GM19455 (cell line): ENCODE measurements around the gene PSME1.

Experiments
- ATAC-seq: cut with Tn5 transposase; IDR thresholded peaks from one replicate; pipeline ENCODE4 v1.9.1; 2021; ENCODE audit not compliant: unreplicated experiment

The PSME1 gene

GRCh38 chr14:24145690-24146452, 9.9 kb downstream of the PSME1 start:
- no peak for ATAC-seq

- peak; percentile 62 for ATAC-seq
Observed at GRCh38 chr14:24146453-24146977, 10.5 kb downstream of the PSME1 start, which contains the start of gene PSME2. TSS of gene PSME2 (minus strand) at chr14:24146610. CDS start at chr14:24146581, 29 bp downstream.

DNA sequence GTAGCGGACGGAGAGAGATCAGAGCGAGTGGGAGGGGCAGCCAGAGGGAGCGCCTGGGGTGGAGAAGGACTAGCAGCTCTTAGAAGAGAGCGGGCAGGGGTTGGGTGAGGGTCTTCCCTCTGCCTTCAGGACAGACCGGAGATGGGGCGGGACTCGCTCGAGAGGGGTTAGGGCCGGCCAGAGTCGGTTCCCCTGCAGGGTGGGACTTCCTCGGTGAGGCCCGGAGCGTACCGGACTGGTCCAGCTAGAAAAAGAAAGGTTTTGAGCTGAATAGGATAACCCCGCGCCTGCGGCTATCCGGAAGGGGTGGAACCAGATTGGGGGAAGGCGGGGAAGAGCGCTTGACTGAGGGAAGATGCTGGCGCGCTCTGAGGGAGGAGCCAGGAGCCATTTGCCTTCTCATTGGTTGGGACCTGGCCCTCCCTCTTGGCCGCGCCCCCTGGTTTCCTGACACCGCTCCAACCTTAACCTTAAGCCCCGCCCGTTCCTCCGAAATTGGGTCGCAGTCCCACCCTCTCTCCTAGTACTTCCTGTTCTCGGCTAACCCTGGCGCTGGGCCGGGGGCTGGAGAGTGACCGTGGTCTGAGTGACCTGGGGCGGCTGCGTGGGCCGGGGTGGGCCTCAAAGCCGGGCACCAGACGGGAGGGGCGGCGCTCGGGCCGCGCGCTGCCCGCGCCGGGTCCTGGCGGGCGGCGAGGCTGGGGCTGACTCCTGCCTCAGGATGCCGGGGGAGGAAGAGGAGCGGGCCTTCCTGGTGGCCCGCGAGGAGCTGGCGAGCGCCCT, 11.2 kb downstream of the PSME1 start, which contains the start of gene RNF31:
Gene RNF31 (plus strand): TSS at position 521 of the 783 bp plus-strand sequence. CDS start 201 bp downstream, at position 722.
- ATAC-seq: peak; percentile 83

DNA sequence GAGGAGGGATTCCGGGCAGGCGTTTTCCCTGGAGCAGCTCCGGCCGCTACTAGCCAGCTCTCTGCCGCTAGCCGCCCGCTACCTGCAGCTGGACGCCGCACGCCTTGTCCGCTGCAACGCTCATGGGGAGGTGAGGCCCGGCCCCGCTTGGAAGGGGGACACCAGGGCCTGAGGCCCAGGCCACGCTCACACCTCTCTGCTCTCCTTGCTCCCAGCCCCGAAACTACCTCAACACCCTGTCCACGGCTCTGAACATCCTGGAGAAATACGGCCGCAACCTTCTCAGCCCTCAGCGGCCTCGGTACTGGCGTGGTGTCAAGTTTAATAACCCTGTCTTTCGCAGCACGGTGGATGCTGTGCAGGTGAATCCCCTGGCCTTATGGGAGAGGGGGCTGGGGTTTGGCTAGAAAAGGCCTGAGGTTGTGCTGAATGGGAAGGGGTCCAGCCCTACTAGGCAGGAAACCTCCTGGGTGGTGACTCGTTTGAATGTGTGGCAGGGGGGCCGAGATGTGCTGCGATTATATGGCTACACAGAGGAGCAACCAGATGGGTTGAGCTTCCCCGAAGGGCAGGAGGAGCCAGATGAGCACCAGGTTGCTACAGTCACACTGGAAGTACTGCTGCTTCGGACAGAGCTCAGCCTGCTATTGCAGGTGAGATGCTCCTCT, 11.9 kb downstream of the PSME1 start:
- ATAC-seq: no peak

GRCh38 chr14:24149302-24149969, 13.4 kb downstream of the PSME1 start:
- ATAC-seq: no peak

- no peak for ATAC-seq
Observed at GRCh38 chr14:24150061-24150460, 14.1 kb downstream of the PSME1 start.

DNA sequence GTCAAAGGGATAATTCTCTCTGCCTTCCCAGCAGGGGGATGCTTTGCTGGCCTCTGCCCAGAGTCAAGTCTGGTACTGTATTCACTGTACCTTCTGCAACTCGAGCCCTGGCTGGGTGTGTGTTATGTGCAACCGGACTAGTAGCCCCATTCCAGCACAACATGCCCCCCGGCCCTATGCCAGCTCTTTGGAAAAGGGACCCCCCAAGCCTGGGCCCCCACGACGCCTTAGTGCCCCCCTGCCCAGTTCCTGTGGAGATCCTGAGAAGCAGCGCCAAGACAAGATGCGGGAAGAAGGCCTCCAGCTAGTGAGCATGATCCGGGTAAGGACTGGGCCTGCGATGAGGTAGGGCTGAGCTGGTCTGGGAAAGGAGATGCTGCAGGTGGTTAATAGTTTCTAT, 14.6 kb downstream of the PSME1 start:
- no peak for ATAC-seq

- no peak for ATAC-seq
Observed at GRCh38 chr14:24150993-24151392, 15.0 kb downstream of the PSME1 start.

DNA sequence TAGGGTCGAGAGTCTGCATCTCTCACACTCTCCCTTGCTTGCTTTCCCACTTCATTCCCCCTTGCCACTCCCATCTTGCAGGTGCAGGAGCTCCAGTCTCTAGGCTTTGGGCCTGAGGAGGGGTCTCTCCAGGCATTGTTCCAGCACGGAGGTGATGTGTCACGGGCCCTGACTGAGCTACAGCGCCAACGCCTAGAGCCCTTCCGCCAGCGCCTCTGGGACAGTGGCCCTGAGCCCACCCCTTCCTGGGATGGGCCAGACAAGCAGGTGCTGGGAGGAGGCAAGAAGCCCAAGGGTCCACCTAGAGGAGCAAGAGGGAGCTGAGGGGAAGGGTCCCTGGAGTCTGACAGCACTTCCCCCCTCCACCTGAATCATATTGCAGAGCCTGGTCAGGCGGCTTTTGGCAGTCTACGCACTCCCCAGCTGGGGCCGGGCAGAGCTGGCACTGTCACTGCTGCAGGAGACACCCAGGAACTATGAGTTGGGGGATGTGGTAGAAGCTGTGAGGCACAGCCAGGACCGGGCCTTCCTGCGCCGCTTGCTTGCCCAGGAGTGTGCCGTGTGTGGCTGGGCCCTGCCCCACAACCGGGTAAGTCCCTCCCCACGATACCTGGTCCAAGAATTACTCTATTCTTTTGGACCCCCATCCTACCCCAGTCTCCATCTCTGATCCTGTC, 15.5 kb downstream of the PSME1 start:
- ATAC-seq: no peak

DNA sequence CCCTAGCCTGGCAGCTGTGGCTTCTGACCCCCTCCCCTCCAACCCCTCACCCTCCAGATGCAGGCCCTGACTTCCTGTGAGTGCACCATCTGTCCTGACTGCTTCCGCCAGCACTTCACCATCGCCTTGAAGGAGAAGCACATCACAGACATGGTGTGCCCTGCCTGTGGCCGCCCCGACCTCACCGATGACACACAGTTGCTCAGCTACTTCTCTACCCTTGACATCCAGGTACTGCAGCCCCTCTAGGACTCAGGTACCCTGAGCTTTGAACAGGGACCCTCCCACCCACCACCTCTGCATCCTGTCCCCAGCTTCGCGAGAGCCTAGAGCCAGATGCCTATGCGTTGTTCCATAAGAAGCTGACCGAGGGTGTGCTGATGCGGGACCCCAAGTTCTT, 19.1 kb downstream of the PSME1 start:
- no peak for ATAC-seq

- no peak for ATAC-seq
Observed at GRCh38 chr14:24156840-24157239, 20.8 kb downstream of the PSME1 start.

GRCh38 chr14:24157331-24157730, 21.3 kb downstream of the PSME1 start:
- ATAC-seq: no peak

GRCh38 chr14:24159777-24160498, 23.9 kb downstream of the PSME1 start:
- ATAC-seq: no peak

- no peak for ATAC-seq
Observed at GRCh38 chr14:24160499-24160849, 24.5 kb downstream of the PSME1 start.

DNA sequence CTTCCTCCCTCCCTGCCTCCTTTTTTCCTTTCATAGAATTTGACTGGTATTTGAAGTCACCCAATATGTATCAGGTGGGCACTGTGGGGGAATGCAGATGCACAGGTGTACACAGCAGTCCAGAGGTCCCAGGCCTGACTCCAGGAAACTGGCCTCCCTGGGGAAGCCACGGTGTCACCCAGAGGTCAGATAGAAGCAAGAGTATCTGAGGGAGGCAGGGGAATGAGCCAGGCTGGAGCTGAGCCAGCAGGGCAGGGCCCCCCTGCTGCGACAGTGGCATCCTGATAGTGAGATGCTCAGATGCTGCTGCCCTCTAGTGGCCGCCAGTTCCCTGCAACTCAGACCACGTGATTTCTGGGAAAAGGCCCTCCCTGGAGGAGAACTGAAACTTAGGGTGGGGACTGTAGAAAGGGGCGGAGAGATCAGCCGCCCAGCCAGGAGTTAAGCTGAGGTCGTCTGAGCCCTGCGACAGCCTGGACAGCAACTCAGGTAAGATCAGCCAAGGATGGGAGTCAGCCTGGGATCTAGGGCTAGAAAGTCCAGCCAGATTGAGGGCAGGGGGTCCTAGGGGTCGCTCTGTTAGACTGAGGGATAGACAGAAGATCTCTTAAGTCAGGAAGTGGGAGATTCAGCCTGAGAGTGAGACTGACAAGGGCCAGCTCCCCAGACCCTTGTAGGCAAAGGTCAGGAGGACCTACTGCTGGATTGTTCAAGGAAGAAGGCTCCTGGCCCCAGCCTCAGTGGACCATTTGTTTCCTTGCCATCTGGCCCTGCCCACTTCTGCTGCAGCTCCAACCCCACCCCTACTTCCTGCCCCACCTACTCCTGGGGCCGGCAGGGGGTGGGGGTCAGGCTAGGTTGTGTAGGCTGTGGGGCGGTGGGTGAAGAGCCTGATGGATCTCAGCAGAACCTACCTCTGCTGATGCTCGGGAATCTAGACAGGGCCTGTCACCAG, 25.1 kb downstream of the PSME1 start, which contains the start of gene IRF9:
Gene IRF9 (plus strand): TSS at position 416 of the 955 bp plus-strand sequence. CDS start 880 bp downstream, outside the sequence.
- ATAC-seq: peak; percentile 86

GRCh38 chr14:24162093-24162492, 26.1 kb downstream of the PSME1 start:
- ATAC-seq: no peak

DNA sequence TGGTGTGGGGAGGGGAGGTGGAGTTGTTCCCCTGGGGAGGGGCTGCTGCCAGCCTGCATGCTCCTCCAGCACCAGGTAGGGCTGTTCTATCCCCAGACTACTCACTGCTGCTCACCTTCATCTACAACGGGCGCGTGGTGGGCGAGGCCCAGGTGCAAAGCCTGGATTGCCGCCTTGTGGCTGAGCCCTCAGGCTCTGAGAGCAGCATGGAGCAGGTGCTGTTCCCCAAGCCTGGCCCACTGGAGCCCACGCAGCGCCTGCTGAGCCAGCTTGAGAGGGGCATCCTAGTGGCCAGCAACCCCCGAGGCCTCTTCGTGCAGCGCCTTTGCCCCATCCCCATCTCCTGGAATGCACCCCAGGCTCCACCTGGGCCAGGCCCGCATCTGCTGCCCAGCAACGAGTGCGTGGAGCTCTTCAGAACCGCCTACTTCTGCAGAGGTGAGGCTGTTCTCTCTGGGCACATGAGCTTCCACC, 28.6 kb downstream of the PSME1 start:
- no peak for ATAC-seq

GRCh38 chr14:24165785-24166184, 29.8 kb downstream of the PSME1 start:
- no peak for ATAC-seq
